NT2/D1 (cell line): Measurements from ENCODE around the gene TMC8.

Experiments used
- SUZ12 ChIP-seq: IDR thresholded peaks from 2 replicates; pipeline ENCODE4 v1.6.1; 2011; ENCODE audit not compliant: insufficient read length, insufficient read depth; ENCODE audit errors: extremely low read depth
- YY1 ChIP-seq: IDR thresholded peaks from 2 replicates; pipeline ENCODE4 v1.6.1; 2011; ENCODE audit not compliant: insufficient read length, insufficient read depth
- ZNF274 ChIP-seq: IDR thresholded peaks from 2 replicates; pipeline ENCODE4 v1.6.1; 2011; ENCODE audit warnings: mild to moderate bottlenecking, low read depth, low read length

DNA sequence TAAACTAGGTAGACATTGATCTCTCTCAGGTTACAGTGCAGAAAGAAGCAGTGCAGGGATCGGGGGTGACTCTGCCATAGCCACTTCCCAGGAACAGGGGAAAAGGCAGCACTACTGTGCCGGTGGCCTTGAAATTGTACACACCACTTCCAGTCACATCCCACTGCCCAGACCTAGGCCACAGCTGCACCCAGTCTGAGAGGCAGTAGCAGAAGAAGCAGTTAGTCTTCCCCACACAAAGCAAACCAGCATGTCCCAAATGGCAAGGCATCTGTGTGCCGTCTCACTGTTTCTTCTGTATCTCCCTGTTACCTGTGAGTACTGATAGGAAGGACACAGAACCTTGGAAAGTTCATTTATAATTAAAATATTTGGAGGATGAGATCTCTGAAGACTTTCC lies 49.0 kb upstream of the TMC8 start:
- no peak for TF ChIP-seq YY1
- TF ChIP-seq SUZ12: no peak
- no peak for TF ChIP-seq ZNF274
